ENCODE data around the gene FFAR2.

Gene FFAR2

GRCh38 chr19:35454663-35455062 lies 6.6 kb downstream of the FFAR2 start:
- DNase-seq (ENCODE audit: low read depth in 2 of 2): no peak
- H3K4me3 ChIP-seq (replicated peaks in 1 of 2; ENCODE audit: low read depth in 2 of 2, low read length in 2 of 2): no peak overlapping the region
- TF ChIP-seq CTCF (IDR thresholded peaks at IDR 0.05; ENCODE audit: low read depth, low read length): no peak

GRCh38 chr19:35455616-35456201 lies 7.7 kb downstream of the FFAR2 start:
- no peak for TF ChIP-seq CTCF (IDR thresholded peaks at IDR 0.05; ENCODE audit: low read depth, low read length)

DNA sequence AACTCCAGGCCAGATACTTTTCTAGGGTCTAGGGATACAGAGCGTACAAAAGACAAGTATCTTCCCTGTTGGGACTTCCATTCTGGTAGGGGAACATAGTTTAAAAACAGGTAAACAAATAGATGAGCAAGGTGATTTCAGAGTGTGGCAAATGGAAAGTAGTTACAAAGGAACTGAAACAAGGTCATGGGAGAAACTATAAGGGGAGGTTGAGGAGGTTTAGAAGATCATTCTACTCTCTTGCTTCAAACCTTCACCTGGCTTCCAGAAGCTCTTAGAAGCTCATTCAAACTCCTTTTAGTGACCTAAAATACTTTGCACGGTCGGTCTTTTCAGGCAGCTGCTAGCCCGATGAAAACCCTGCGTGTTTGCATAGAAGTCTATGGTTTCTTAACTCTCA lies 9.1 kb downstream of the FFAR2 start:
- no peak overlapping the region for H3K4me3 ChIP-seq (replicated peaks in 1 of 2; ENCODE audit: low read depth in 2 of 2, low read length in 2 of 2)
- no peak for DNase-seq (ENCODE audit: low read depth in 2 of 2)
- no peak for TF ChIP-seq CTCF (IDR thresholded peaks at IDR 0.05; ENCODE audit: low read depth, low read length)

More at GRCh38 chr19:35455616-35456201, 7.7 kb downstream of the FFAR2 start:
- DNase-seq (ENCODE audit: low read depth in 2 of 2): no peak
- no peak overlapping the region for H3K4me3 ChIP-seq (replicated peaks in 1 of 2; ENCODE audit: low read depth in 2 of 2, low read length in 2 of 2)

GRCh38 chr19:35458192-35458591 lies 10.1 kb downstream of the FFAR2 start:
- no peak for TF ChIP-seq CTCF (IDR thresholded peaks at IDR 0.05; ENCODE audit: low read depth, low read length)
- no peak overlapping the region for H3K4me3 ChIP-seq (replicated peaks in 1 of 2; ENCODE audit: low read depth in 2 of 2, low read length in 2 of 2)
- DNase-seq (ENCODE audit: low read depth in 2 of 2): no peak

- no peak overlapping the region for H3K4me3 ChIP-seq (replicated peaks in 1 of 2; ENCODE audit: low read depth in 2 of 2, low read length in 2 of 2)
- no peak for TF ChIP-seq CTCF (IDR thresholded peaks at IDR 0.05; ENCODE audit: low read depth, low read length)
- DNase-seq (ENCODE audit: low read depth in 2 of 2): no peak
Measured at GRCh38 chr19:35458731-35459391, 10.8 kb downstream of the FFAR2 start.

- DNase-seq (ENCODE audit: low read depth in 2 of 2): peak; percentile 10 to 87
- TF ChIP-seq CTCF (IDR thresholded peaks at IDR 0.05; ENCODE audit: low read depth, low read length): no peak
- H3K4me3 ChIP-seq (replicated peaks in 1 of 2; ENCODE audit: low read depth in 2 of 2, low read length in 2 of 2): no peak overlapping the region
Measured at GRCh38 chr19:35459414-35460082, 11.5 kb downstream of the FFAR2 start.

Data from cardiac fibroblast (primary cell).